Cerebellar nuclear complex (tissue), 1 donor: Measurements from ENCODE around the gene TUBB2A.
"Not testable (repeated sequence)": the region's sequence is repeated elsewhere in the genome, so short reads cannot be mapped to it uniquely, and the experiment has no call there.

Experiments
- DNase-seq, 2 experiments: peaks; one replicate each; lab custom pipeline; 2025; lab: John Stamatoyannopoulos, UW

The TUBB2A gene

GRCh38 chr6:3152689-3153088 is 4.7 kb downstream of the TUBB2A start:
- no peak for DNase-seq

GRCh38 chr6:3151691-3152090 is 5.7 kb downstream of the TUBB2A start:
- DNase-seq: no peak

GRCh38 chr6:3147914-3148757 is 9.2 kb downstream of the TUBB2A start:
- no peak for DNase-seq

- DNase-seq: no peak
Observed at GRCh38 chr6:3144571-3144970, 12.8 kb downstream of the TUBB2A start.

- no peak for DNase-seq
Observed at GRCh38 chr6:3143158-3143557, 14.2 kb downstream of the TUBB2A start.

- no peak for DNase-seq
Observed at GRCh38 chr6:3142536-3142935, 14.8 kb downstream of the TUBB2A start.

- DNase-seq: no peak
Observed at GRCh38 chr6:3140201-3140600, 17.1 kb downstream of the TUBB2A start.

GRCh38 chr6:3139090-3139903 is 18.0 kb downstream of the TUBB2A start:
- no peak for DNase-seq

GRCh38 chr6:3138341-3138740 is 19.0 kb downstream of the TUBB2A start:
- no peak for DNase-seq

- DNase-seq: not testable (repeated sequence)
Observed at GRCh38 chr6:3137873-3138272, 19.5 kb downstream of the TUBB2A start.

GRCh38 chr6:3137057-3137777 is 20.1 kb downstream of the TUBB2A start:
- no peak for DNase-seq

GRCh38 chr6:3136292-3137011 is 20.9 kb downstream of the TUBB2A start:
- DNase-seq: no peak

- DNase-seq: no peak
Observed at GRCh38 chr6:3135668-3136291, 21.6 kb downstream of the TUBB2A start.

GRCh38 chr6:3133515-3133914 is 23.8 kb downstream of the TUBB2A start:
- DNase-seq: no peak

- no peak for DNase-seq
Observed at GRCh38 chr6:3131695-3132094, 25.6 kb downstream of the TUBB2A start.

GRCh38 chr6:3128356-3129108 is 28.8 kb downstream of the TUBB2A start:
- no peak for DNase-seq

GRCh38 chr6:3125815-3126214 is 31.5 kb downstream of the TUBB2A start:
- no peak for DNase-seq

- DNase-seq: no peak
Observed at GRCh38 chr6:3124667-3125066, 32.7 kb downstream of the TUBB2A start.

GRCh38 chr6:3122823-3123182 is 34.5 kb downstream of the TUBB2A start:
- DNase-seq: no peak

- no peak for DNase-seq
Observed at GRCh38 chr6:3120765-3121089, 36.6 kb downstream of the TUBB2A start.
